Measurements from ENCODE around the gene LPCAT2.
A peak's percentile ranks its signal among the peaks of the same experiment; 100 is the strongest.

LPCAT2 gene

DNA sequence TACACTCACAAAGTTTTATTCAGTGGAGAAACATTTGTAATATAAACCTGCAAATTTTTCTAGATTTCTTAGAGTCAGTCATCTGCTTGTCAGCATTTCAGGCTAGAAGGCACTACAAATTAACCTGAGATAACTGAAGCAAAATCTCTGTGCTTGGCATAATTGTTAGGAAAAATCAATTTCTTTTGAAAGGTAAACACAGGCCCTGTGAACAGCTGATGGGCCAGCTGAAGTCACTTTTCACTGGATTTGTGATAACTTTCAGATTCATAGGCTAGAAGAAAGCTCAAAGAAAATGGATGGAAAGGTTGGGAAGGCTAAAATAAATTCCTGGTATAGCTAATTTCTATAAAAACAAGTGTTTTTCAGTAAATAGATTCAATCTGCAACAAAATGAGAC, 112.9 kb downstream of the LPCAT2 start:
- Histone ChIP-seq H2BK5ac (ENCODE audit: low read length) (no peak overlapping the region), H3K4ac (ENCODE audit: low read length) (no peak overlapping the region), H3K36me3 (replicated peaks in 1 of 2; ENCODE audit: control insufficient read depth in 2 of 2, insufficient read depth in 2 of 2, low read length in 2 of 2) (no peaks in the 10 kb centered on the region), H2AK5ac (ENCODE audit: low read depth, low read length) (no peak overlapping the region), H2BK15ac (ENCODE audit: low read length) (no peak overlapping the region), H3K9ac (ENCODE audit: low read depth, low read length, poor library complexity) (no peak overlapping the region), H3K14ac (ENCODE audit: low read length) (no peak overlapping the region), H3K27me3 (ENCODE audit: control insufficient read depth in 3 of 3, insufficient read depth in 3 of 3, low read depth in 1 of 3, low read length in 3 of 3) (no peaks in the 10 kb centered on the region), H2BK120ac (ENCODE audit: low read depth, low read length) (no peak overlapping the region), H3K4me1 (ENCODE audit: control insufficient read depth in 2 of 2, insufficient read depth in 1 of 2, low read depth in 1 of 2, low read length in 2 of 2) (no peaks in the 10 kb centered on the region), H3K4me2 (ENCODE audit: insufficient read depth, low read length, poor library complexity, severe bottlenecking) (no peak overlapping the region), H4K8ac (ENCODE audit: low read depth, low read length) (no peak overlapping the region), H3K9me3 (replicated peaks in 1 of 2; ENCODE audit: control insufficient read depth in 2 of 2, insufficient read depth in 1 of 2, low read depth in 1 of 2, low read length in 2 of 2) (no peaks in the 10 kb centered on the region), H3K79me1 (ENCODE audit: low read depth, low read length) (no peaks in the 10 kb centered on the region), H4K91ac (ENCODE audit: low read depth, low read length, poor library complexity) (no peak overlapping the region), H2BK12ac (ENCODE audit: low read length) (no peak overlapping the region), H2AFZ (ENCODE audit: low read length) (no peak overlapping the region), H3K23ac (ENCODE audit: low read depth, low read length, poor library complexity) (no peak overlapping the region), H3K4me3 (ENCODE audit: low read length in 2 of 2) (no peak overlapping the region), H3K27ac (replicated peaks; ENCODE audit: low read length) (no peak overlapping the region), H3K18ac (ENCODE audit: low read length) (no peak overlapping the region)
- no peak for DNase-seq (ENCODE audit: low spot score)

DNA sequence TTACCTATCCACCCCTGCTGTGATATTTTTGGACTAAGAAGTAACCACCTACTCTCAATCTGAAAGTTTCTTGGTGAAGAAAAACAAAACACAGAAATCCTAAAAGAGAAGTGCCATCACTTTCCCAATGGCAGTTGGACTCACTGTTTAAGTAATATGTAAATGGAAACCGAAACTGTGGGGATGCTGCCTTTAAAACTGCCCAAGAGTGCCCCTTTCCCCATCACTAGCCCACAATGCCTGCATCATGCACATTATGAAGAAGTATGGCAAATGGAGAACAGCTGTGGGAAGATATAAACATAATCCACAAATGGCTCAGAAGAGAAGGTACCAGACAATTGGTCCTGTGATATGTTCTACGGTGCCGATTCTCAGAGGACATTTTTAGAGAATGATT, 113.4 kb downstream of the LPCAT2 start:
- Histone ChIP-seq H2BK5ac (ENCODE audit: low read length) (no peak overlapping the region), H3K4me3 (ENCODE audit: low read length in 2 of 2) (no peak overlapping the region), H2BK12ac (ENCODE audit: low read length) (no peak overlapping the region), H4K8ac (ENCODE audit: low read depth, low read length) (no peak overlapping the region), H3K27me3 (ENCODE audit: control insufficient read depth in 3 of 3, insufficient read depth in 3 of 3, low read depth in 1 of 3, low read length in 3 of 3) (no peaks in the 10 kb centered on the region), H3K36me3 (replicated peaks in 1 of 2; ENCODE audit: control insufficient read depth in 2 of 2, insufficient read depth in 2 of 2, low read length in 2 of 2) (no peaks in the 10 kb centered on the region), H2AK5ac (ENCODE audit: low read depth, low read length) (no peak overlapping the region), H3K18ac (ENCODE audit: low read length) (no peak overlapping the region), H3K27ac (replicated peaks; ENCODE audit: low read length) (no peak overlapping the region), H3K4me1 (ENCODE audit: control insufficient read depth in 2 of 2, insufficient read depth in 1 of 2, low read depth in 1 of 2, low read length in 2 of 2) (no peaks in the 10 kb centered on the region), H4K91ac (ENCODE audit: low read depth, low read length, poor library complexity) (no peak overlapping the region), H3K14ac (ENCODE audit: low read length) (no peak overlapping the region), H3K79me1 (ENCODE audit: low read depth, low read length) (no peaks in the 10 kb centered on the region), H2BK15ac (ENCODE audit: low read length) (no peak overlapping the region), H3K23ac (ENCODE audit: low read depth, low read length, poor library complexity) (no peak overlapping the region), H3K4me2 (ENCODE audit: insufficient read depth, low read length, poor library complexity, severe bottlenecking) (no peak overlapping the region), H2AFZ (ENCODE audit: low read length) (no peak overlapping the region), H2BK120ac (ENCODE audit: low read depth, low read length) (no peak overlapping the region), H3K9me3 (replicated peaks in 1 of 2; ENCODE audit: control insufficient read depth in 2 of 2, insufficient read depth in 1 of 2, low read depth in 1 of 2, low read length in 2 of 2) (no peaks in the 10 kb centered on the region), H3K9ac (ENCODE audit: low read depth, low read length, poor library complexity) (no peak overlapping the region), H3K4ac (ENCODE audit: low read length) (no peak overlapping the region)
- DNase-seq (ENCODE audit: low spot score), result no peak
- no CpG with 5 or more reads among the region's 3 CpGs for whole genome bisulfite sequencing, 2 donors (ENCODE audit: extremely low coverage in 2 of 2, insufficient read length in 2 of 2, insufficient replicate concordance in 1 of 2)

DNA sequence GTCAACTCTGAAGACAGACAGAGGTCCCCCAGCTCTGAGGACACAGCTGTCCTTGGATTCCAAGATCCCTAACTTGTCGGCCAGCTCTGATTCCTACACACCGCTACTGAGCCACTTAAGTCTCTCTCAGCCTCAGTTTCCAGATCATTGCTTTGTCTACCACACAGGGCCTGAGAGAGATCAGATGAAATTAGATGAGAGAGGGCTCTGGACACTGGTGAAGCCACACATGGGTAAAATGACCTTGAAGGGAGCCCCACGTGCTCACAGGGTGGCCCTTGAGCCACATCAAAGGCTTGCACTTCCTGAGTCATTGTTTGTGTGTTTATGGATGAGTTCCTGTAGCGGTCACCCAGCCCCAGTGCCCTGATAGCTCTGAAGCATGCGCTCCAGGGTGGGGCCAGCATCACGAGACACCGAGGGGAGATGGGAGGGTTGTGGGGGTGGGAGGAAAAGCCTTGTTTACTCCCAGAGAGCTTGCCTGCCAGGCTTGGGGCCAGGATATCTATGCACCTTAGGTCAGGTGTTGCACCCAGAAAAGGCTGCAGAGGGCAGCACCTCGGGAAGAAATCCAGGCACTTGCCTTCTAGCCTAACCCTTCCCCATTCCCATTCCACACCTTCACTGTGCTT, 114.2 kb downstream of the LPCAT2 start:
- Histone ChIP-seq H3K23ac (ENCODE audit: low read depth, low read length, poor library complexity) (no peak overlapping the region), H2AK5ac (ENCODE audit: low read depth, low read length) (no peak overlapping the region), H2BK15ac (ENCODE audit: low read length) (no peak overlapping the region), H2AFZ (ENCODE audit: low read length) (peak overlapping the region; percentile 53), H3K4ac (ENCODE audit: low read length) (no peak overlapping the region), H4K91ac (ENCODE audit: low read depth, low read length, poor library complexity) (no peak overlapping the region), H3K9me3 (replicated peaks in 1 of 2; ENCODE audit: control insufficient read depth in 2 of 2, insufficient read depth in 1 of 2, low read depth in 1 of 2, low read length in 2 of 2) (no peaks in the 10 kb centered on the region), H2BK5ac (ENCODE audit: low read length) (no peak overlapping the region), H3K14ac (ENCODE audit: low read length) (no peak overlapping the region), H2BK120ac (ENCODE audit: low read depth, low read length) (no peak overlapping the region), H3K4me2 (ENCODE audit: insufficient read depth, low read length, poor library complexity, severe bottlenecking) (no peak overlapping the region), H3K79me1 (ENCODE audit: low read depth, low read length) (no peaks in the 10 kb centered on the region), H3K18ac (ENCODE audit: low read length) (peak overlapping the region; percentile 35), H3K27ac (replicated peaks; ENCODE audit: low read length) (no peak overlapping the region), H3K27me3 (ENCODE audit: control insufficient read depth in 3 of 3, insufficient read depth in 3 of 3, low read depth in 1 of 3, low read length in 3 of 3) (no peaks in the 10 kb centered on the region), H3K9ac (ENCODE audit: low read depth, low read length, poor library complexity) (no peak overlapping the region), H3K4me1 (ENCODE audit: control insufficient read depth in 2 of 2, insufficient read depth in 1 of 2, low read depth in 1 of 2, low read length in 2 of 2) (no peaks in the 10 kb centered on the region), H3K4me3 (ENCODE audit: low read length in 2 of 2) (no peak overlapping the region), H4K8ac (ENCODE audit: low read depth, low read length) (no peak overlapping the region), H3K36me3 (replicated peaks in 1 of 2; ENCODE audit: control insufficient read depth in 2 of 2, insufficient read depth in 2 of 2, low read length in 2 of 2) (no peaks in the 10 kb centered on the region), H2BK12ac (ENCODE audit: low read length) (no peak overlapping the region)
- no peak for DNase-seq (ENCODE audit: low spot score)
- WGBS, 2 donors (ENCODE audit: extremely low coverage in 2 of 2, insufficient read length in 2 of 2, insufficient replicate concordance in 1 of 2), result no CpG with 5 or more reads among the region's 8 CpGs

DNA sequence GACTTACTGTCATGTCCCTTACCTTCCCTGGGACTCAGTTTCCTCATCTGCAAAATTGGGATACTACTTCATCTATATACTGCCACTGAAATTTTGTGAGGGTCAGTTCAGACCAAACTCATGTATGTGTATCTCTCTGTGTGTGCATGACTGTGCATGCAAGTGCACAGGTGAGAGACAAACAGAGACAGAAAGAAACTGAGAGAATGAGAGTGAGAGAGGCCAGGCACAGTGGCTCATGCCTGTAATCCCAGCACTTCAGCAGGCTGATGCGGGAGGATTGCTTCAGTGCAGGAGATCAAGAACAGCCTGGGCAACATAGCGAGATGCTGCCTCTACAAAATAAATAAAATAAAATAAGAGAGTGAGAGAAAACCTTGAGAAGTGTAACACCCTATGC, 114.8 kb downstream of the LPCAT2 start:
- no peak overlapping the region for H2BK120ac ChIP-seq (ENCODE audit: low read depth, low read length)
- H3K18ac ChIP-seq (ENCODE audit: low read length), result no peak overlapping the region
- DNase-seq (ENCODE audit: low spot score), result no peak
- no peak overlapping the region for H3K9ac ChIP-seq (ENCODE audit: low read depth, low read length, poor library complexity)
- H3K9me3 ChIP-seq (replicated peaks in 1 of 2; ENCODE audit: control insufficient read depth in 2 of 2, insufficient read depth in 1 of 2, low read depth in 1 of 2, low read length in 2 of 2), result no peaks in the 10 kb centered on the region
- H4K91ac ChIP-seq (ENCODE audit: low read depth, low read length, poor library complexity), result no peak overlapping the region
- H2AK5ac ChIP-seq (ENCODE audit: low read depth, low read length), result no peak overlapping the region
- no peaks in the 10 kb centered on the region for H3K4me1 ChIP-seq (ENCODE audit: control insufficient read depth in 2 of 2, insufficient read depth in 1 of 2, low read depth in 1 of 2, low read length in 2 of 2)
- no peak overlapping the region for H2BK5ac ChIP-seq (ENCODE audit: low read length)
- WGBS, 2 donors (ENCODE audit: extremely low coverage in 2 of 2, insufficient read length in 2 of 2, insufficient replicate concordance in 1 of 2), result no CpG with 5 or more reads among the region's 2 CpGs
- H3K27ac ChIP-seq (replicated peaks; ENCODE audit: low read length), result no peak overlapping the region
- H3K23ac ChIP-seq (ENCODE audit: low read depth, low read length, poor library complexity), result no peak overlapping the region
- H3K4me3 ChIP-seq (ENCODE audit: low read length in 2 of 2), result no peak overlapping the region
- H3K36me3 ChIP-seq (replicated peaks in 1 of 2; ENCODE audit: control insufficient read depth in 2 of 2, insufficient read depth in 2 of 2, low read length in 2 of 2), result no peaks in the 10 kb centered on the region
- no peak overlapping the region for H2BK15ac ChIP-seq (ENCODE audit: low read length)
- H4K8ac ChIP-seq (ENCODE audit: low read depth, low read length), result no peak overlapping the region
- no peak overlapping the region for H3K4me2 ChIP-seq (ENCODE audit: insufficient read depth, low read length, poor library complexity, severe bottlenecking)
- H3K4ac ChIP-seq (ENCODE audit: low read length), result no peak overlapping the region
- no peak overlapping the region for H3K14ac ChIP-seq (ENCODE audit: low read length)
- no peak overlapping the region for H2AFZ ChIP-seq (ENCODE audit: low read length)
- H3K79me1 ChIP-seq (ENCODE audit: low read depth, low read length), result no peaks in the 10 kb centered on the region
- no peak overlapping the region for H2BK12ac ChIP-seq (ENCODE audit: low read length)
- H3K27me3 ChIP-seq (ENCODE audit: control insufficient read depth in 3 of 3, insufficient read depth in 3 of 3, low read depth in 1 of 3, low read length in 3 of 3), result no peaks in the 10 kb centered on the region
